T-helper 1 cell treated with Interleukin-12 subunit alpha and Interleukin-12 subunit beta and Interleukin-4 antibody, amounts not matched to agents 30 μg/mL and 1 μg/mL, for 36 hours (primary cell): ENCODE data around the gene DIP2C.
"Not testable (repeated sequence)": the region's sequence is repeated elsewhere in the genome, so short reads cannot be mapped to it uniquely, and the experiment has no call there.

Source experiments
- H3K27ac Mint-ChIP-seq: one replicate; pipeline ENCODE4 v1.8.0; 2021; ENCODE audit warnings: mild to moderate bottlenecking, mixed read lengths
- H3K27me3 Mint-ChIP-seq: one replicate; pipeline ENCODE4 v1.8.0; 2021; ENCODE audit warnings: low read depth, mixed read lengths
- H3K36me3 Mint-ChIP-seq: one replicate; pipeline ENCODE4 v1.8.0; 2021; ENCODE audit warnings: low read depth, mixed read lengths
- H3K4me1 Mint-ChIP-seq: one replicate; pipeline ENCODE4 v1.8.0; 2021; ENCODE audit warnings: low read depth, mixed read lengths
- H3K4me3 Mint-ChIP-seq: one replicate; pipeline ENCODE4 v1.8.0; 2021; ENCODE audit warnings: mild to moderate bottlenecking, moderate library complexity, mixed read lengths
- H3K9me3 Mint-ChIP-seq: one replicate; pipeline ENCODE4 v1.8.0; 2021; ENCODE audit warnings: mixed read lengths

DIP2C gene

GRCh38 chr10:369221-369683 is 320.2 kb downstream of the DIP2C start:
- H3K27me3 Mint-ChIP-seq: no peaks in the 10 kb centered on the region
- H3K27ac Mint-ChIP-seq: no peak overlapping the region
- no peaks in the 10 kb centered on the region for H3K4me1 Mint-ChIP-seq
- no peak overlapping the region for H3K4me3 Mint-ChIP-seq
- no peaks in the 10 kb centered on the region for H3K36me3 Mint-ChIP-seq
- no peaks in the 10 kb centered on the region for H3K9me3 Mint-ChIP-seq

GRCh38 chr10:368579-369220 is 320.8 kb downstream of the DIP2C start:
- H3K4me1 Mint-ChIP-seq: no peaks in the 10 kb centered on the region
- H3K4me3 Mint-ChIP-seq: no peak overlapping the region
- H3K36me3 Mint-ChIP-seq: no peaks in the 10 kb centered on the region
- no peaks in the 10 kb centered on the region for H3K27me3 Mint-ChIP-seq
- no peak overlapping the region for H3K27ac Mint-ChIP-seq
- H3K9me3 Mint-ChIP-seq: no peaks in the 10 kb centered on the region

GRCh38 chr10:368107-368506 is 321.4 kb downstream of the DIP2C start:
- not testable (repeated sequence) for H3K4me3 Mint-ChIP-seq, H3K9me3 Mint-ChIP-seq, H3K4me1 Mint-ChIP-seq, H3K27me3 Mint-ChIP-seq, H3K36me3 Mint-ChIP-seq, H3K27ac Mint-ChIP-seq

GRCh38 chr10:367636-368035 is 321.8 kb downstream of the DIP2C start:
- Mint-ChIP-seq H3K4me1 (no peaks in the 10 kb centered on the region), H3K27ac (no peak overlapping the region), H3K36me3 (no peaks in the 10 kb centered on the region), H3K4me3 (no peak overlapping the region), H3K9me3 (no peaks in the 10 kb centered on the region), H3K27me3 (no peaks in the 10 kb centered on the region)

GRCh38 chr10:366186-366585 is 323.3 kb downstream of the DIP2C start:
- Mint-ChIP-seq H3K4me1 (no peaks in the 10 kb centered on the region), H3K27me3 (no peaks in the 10 kb centered on the region), H3K36me3 (no peaks in the 10 kb centered on the region), H3K9me3 (no peaks in the 10 kb centered on the region), H3K27ac (no peak overlapping the region), H3K4me3 (no peak overlapping the region)

- no peak overlapping the region for H3K27ac Mint-ChIP-seq
- H3K4me1 Mint-ChIP-seq: no peaks in the 10 kb centered on the region
- no peaks in the 10 kb centered on the region for H3K9me3 Mint-ChIP-seq
- no peaks in the 10 kb centered on the region for H3K36me3 Mint-ChIP-seq
- H3K27me3 Mint-ChIP-seq: no peaks in the 10 kb centered on the region
- no peak overlapping the region for H3K4me3 Mint-ChIP-seq
These were observed 325.1 kb downstream of the DIP2C start for GRCh38 chr10:364267-364775.

- Mint-ChIP-seq H3K4me3 (no peak overlapping the region), H3K27me3 (no peaks in the 10 kb centered on the region), H3K9me3 (no peaks in the 10 kb centered on the region), H3K4me1 (no peaks in the 10 kb centered on the region), H3K27ac (no peak overlapping the region), H3K36me3 (no peaks in the 10 kb centered on the region)
These were observed 326.3 kb downstream of the DIP2C start for GRCh38 chr10:363152-363551.

- no peaks in the 10 kb centered on the region for H3K27me3 Mint-ChIP-seq
- H3K4me1 Mint-ChIP-seq: no peaks in the 10 kb centered on the region
- no peak overlapping the region for H3K27ac Mint-ChIP-seq
- no peaks in the 10 kb centered on the region for H3K9me3 Mint-ChIP-seq
- no peaks in the 10 kb centered on the region for H3K36me3 Mint-ChIP-seq
- no peak overlapping the region for H3K4me3 Mint-ChIP-seq
These were observed 328.0 kb downstream of the DIP2C start for GRCh38 chr10:361203-362081.

- H3K36me3 Mint-ChIP-seq: no peaks in the 10 kb centered on the region
- no peak overlapping the region for H3K27ac Mint-ChIP-seq
- H3K4me1 Mint-ChIP-seq: no peaks in the 10 kb centered on the region
- no peaks in the 10 kb centered on the region for H3K9me3 Mint-ChIP-seq
- no peaks in the 10 kb centered on the region for H3K27me3 Mint-ChIP-seq
- H3K4me3 Mint-ChIP-seq: no peak overlapping the region
These were observed 328.8 kb downstream of the DIP2C start for GRCh38 chr10:360653-361052.

- Mint-ChIP-seq H3K4me1 (no peaks in the 10 kb centered on the region), H3K36me3 (no peaks in the 10 kb centered on the region), H3K9me3 (no peaks in the 10 kb centered on the region)
These were observed 329.7 kb downstream of the DIP2C start for GRCh38 chr10:359762-360161.

GRCh38 chr10:359093-359492 is 330.4 kb downstream of the DIP2C start:
- no peak overlapping the region for H3K27ac Mint-ChIP-seq
- no peak overlapping the region for H3K4me3 Mint-ChIP-seq

More at GRCh38 chr10:359762-360161, 329.7 kb downstream of the DIP2C start:
- no peaks in the 10 kb centered on the region for H3K27me3 Mint-ChIP-seq
- no peak overlapping the region for H3K27ac Mint-ChIP-seq
- H3K4me3 Mint-ChIP-seq: no peak overlapping the region

GRCh38 chr10:357201-357950 is 332.1 kb downstream of the DIP2C start:
- H3K9me3 Mint-ChIP-seq: no peaks in the 10 kb centered on the region
- no peak overlapping the region for H3K27ac Mint-ChIP-seq
- H3K4me1 Mint-ChIP-seq: no peaks in the 10 kb centered on the region
- H3K36me3 Mint-ChIP-seq: no peaks in the 10 kb centered on the region
- H3K27me3 Mint-ChIP-seq: no peaks in the 10 kb centered on the region
- H3K4me3 Mint-ChIP-seq: no peak overlapping the region

More at GRCh38 chr10:359093-359492, 330.4 kb downstream of the DIP2C start:
- Mint-ChIP-seq H3K4me1 (no peaks in the 10 kb centered on the region), H3K9me3 (no peaks in the 10 kb centered on the region), H3K27me3 (no peaks in the 10 kb centered on the region), H3K36me3 (no peaks in the 10 kb centered on the region)

- H3K36me3 Mint-ChIP-seq: no peaks in the 10 kb centered on the region
These were observed 333.0 kb downstream of the DIP2C start for GRCh38 chr10:356452-356851.

GRCh38 chr10:354901-355617 is 334.4 kb downstream of the DIP2C start:
- no peak overlapping the region for H3K27ac Mint-ChIP-seq
- H3K4me3 Mint-ChIP-seq: no peak overlapping the region
- H3K9me3 Mint-ChIP-seq: no peaks in the 10 kb centered on the region
- no peaks in the 10 kb centered on the region for H3K27me3 Mint-ChIP-seq
- no peaks in the 10 kb centered on the region for H3K36me3 Mint-ChIP-seq
- no peaks in the 10 kb centered on the region for H3K4me1 Mint-ChIP-seq

More at GRCh38 chr10:356452-356851, 333.0 kb downstream of the DIP2C start:
- Mint-ChIP-seq H3K9me3 (no peaks in the 10 kb centered on the region), H3K27ac (no peak overlapping the region), H3K4me1 (no peaks in the 10 kb centered on the region), H3K4me3 (no peak overlapping the region), H3K27me3 (no peaks in the 10 kb centered on the region)
